Measurements from ENCODE around the gene MLLT10. TPM values are rescaled to one million over a fixed set of nuclear protein-coding genes. Genes with fewer than 3 reads are reported as not detected.
A peak's percentile ranks its signal among the peaks of the same experiment; 100 is the strongest.

MLLT10 gene
- total and polyA plus RNA-seq, 4 experiments from 2014 or later = 5.2 to 73.4 (median 36.5) TPM

DNA sequence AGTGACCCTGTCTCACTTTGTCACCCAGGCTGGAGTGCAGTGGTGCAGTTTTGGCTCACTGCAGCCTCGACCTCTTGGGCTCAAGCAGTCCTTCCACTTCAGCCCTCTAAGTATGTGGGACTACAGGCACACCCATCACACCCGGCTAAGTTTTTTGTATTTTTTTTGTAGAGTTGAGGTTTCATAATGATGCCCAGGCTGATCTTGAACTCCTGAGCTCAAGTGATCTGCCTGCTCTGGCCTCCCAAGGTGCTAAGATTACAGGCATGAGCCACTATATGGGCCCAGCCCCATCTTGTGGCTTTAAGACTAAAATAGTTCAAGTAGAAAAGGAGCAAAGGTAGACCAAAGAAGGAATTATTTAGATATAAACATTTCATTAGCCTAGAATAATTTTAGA lies 65.5 kb downstream of the MLLT10 start:
- no peaks in the 10 kb centered on the region for H3K4me1 ChIP-seq (ENCODE audit: insufficient read depth, low read length)
- intact Hi-C loops (cut with micrococcal nuclease) = no loop called here
- Mint-ChIP-seq H3K27ac (peak overlapping the region in 2 of 7 donors; percentile 24 to 38), H3K27me3 (no peaks in the 10 kb centered on the region), H3K4me3 (no peak overlapping the region), H3K36me3 (peaks cover 4 to 20% of the 10 kb centered on the region in 2 donors), H3K4me1 (peaks cover 7 to 24% (median 16%) of the 10 kb centered on the region in 4 donors), H3K9me3 (no peaks in the 10 kb centered on the region)
- no peak for DNase-seq
- H3K27ac ChIP-seq (ENCODE audit: low read depth, low read length) = no peak overlapping the region
- no peak overlapping the region for H3K4me3 ChIP-seq (ENCODE audit: low read length in 2 of 2)
- POLR2A ChIA-PET (ENCODE audit: partially characterized antibody) = no interaction called here
- no peaks in the 10 kb centered on the region for H3K27me3 ChIP-seq (ENCODE audit: insufficient read depth, low read length)
- H3K9me3 ChIP-seq (ENCODE audit: control insufficient read depth in 1 of 2, low read length in 2 of 2) = no peaks in the 10 kb centered on the region
- CTCF ChIA-PET (ENCODE audit: partially characterized antibody) = no interaction called here
- H3K36me3 ChIP-seq (ENCODE audit: insufficient read depth, low read length) = no peaks in the 10 kb centered on the region

DNA sequence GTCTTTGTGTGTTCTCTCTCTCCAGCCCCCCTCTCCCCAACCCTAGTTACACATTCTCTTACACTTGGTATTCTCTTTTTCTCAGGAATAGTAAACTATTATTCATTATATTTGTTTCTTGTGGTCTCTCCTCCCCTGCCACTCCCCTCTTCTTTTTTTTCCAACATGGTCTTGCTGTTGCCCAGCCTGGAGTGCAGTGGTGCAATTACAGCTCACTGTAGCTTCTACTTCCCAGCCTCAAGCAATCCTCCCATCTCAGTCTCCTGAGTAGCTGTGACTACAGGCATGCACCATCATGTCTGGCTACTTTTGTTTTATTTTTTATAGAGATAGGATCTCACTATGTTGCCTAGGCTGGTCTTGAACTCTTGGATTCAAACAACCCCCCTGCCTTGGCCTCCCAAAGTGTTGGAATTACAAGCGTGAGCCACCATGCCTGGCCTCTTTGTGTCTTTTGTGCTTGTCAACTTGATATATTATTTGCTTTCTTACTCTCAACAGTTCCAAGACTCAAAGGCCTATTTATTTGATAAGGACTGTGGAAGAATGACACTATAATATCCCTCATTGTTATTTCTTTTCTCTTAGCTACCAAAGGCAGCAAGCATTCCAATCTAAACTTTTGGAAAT lies 66.9 kb downstream of the MLLT10 start:
- CTCF ChIA-PET (ENCODE audit: partially characterized antibody) = interaction anchor here (0.7 kb wide), 1 partner anchor 105 kb away, joined by 3 read pairs; no protein-coding TSS in a partner anchor
- POLR2A ChIA-PET (ENCODE audit: partially characterized antibody) = no interaction called here
- H3K36me3 Mint-ChIP-seq = peaks cover 9 to 20% of the 10 kb centered on the region in 2 donors
- no peak overlapping the region for H3K4me3 ChIP-seq (ENCODE audit: low read length in 2 of 2)
- no peak for DNase-seq
- no peaks in the 10 kb centered on the region for H3K36me3 ChIP-seq (ENCODE audit: insufficient read depth, low read length)
- H3K9me3 ChIP-seq (ENCODE audit: control insufficient read depth in 1 of 2, low read length in 2 of 2) = no peaks in the 10 kb centered on the region
- H3K4me1 Mint-ChIP-seq = peaks cover 7 to 25% (median 18%) of the 10 kb centered on the region in 4 donors
- H3K4me1 ChIP-seq (ENCODE audit: insufficient read depth, low read length) = peaks cover 2% of the 10 kb centered on the region
- no peak overlapping the region for H3K27ac ChIP-seq (ENCODE audit: low read depth, low read length)
- peak overlapping the region in 2 of 7 donors; percentile 52 to 74 for H3K27ac Mint-ChIP-seq
- H3K27me3 ChIP-seq (ENCODE audit: insufficient read depth, low read length) = no peaks in the 10 kb centered on the region
- no peak overlapping the region for H3K4me3 Mint-ChIP-seq
- intact Hi-C loops (cut with micrococcal nuclease) = no loop called here
- H3K27me3 Mint-ChIP-seq = no peaks in the 10 kb centered on the region
- no peaks in the 10 kb centered on the region for H3K9me3 Mint-ChIP-seq

DNA sequence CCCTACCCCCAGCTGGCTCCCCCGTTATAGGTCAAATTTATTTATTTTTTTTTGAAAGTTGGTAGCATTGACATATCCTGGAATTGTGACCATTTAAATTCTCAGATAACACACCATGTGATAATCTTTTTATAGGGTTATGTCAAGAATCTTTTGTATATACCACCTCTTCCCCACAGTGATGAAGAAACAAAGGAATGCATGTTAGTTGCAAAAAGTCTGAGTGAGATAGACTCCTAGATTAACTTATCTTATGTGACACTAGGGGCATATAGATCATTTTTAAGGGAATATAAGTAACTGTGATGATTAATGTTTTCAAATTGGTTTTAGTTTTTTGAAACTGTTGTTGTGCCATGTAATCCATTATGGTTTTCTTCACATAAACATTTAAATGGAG lies 68.3 kb downstream of the MLLT10 start:
- H3K4me1 Mint-ChIP-seq = peaks cover 15 to 35% (median 28%) of the 10 kb centered on the region in 4 donors

DNA sequence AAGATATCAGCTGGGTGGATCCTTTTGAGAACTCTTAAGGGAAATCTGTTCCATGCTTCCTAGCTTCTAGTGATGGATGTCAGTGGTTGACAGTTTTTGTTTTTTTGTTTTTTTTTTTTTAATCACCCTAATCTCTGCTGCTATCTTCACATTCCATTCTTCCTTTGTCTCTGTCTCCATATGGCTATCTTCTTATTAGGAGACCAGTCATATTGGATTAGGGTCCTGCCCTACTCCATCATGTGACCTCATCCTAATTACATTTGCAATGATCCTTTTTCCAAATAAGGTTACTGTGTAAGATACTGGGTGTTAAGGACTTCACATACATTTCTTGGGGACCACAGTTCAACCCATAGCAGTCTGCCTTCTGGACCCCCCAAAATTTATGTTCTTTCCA lies 69.7 kb downstream of the MLLT10 start:
- Mint-ChIP-seq H3K27me3 (no peaks in the 10 kb centered on the region), H3K9me3 (peaks cover 0 to 9% (median 2%) of the 10 kb centered on the region in 8 donors), H3K36me3 (peaks cover 23 to 27% of the 10 kb centered on the region in 2 donors), H3K27ac (peak overlapping the region in 1 of 7 donors; percentile 22), H3K4me3 (no peak overlapping the region), H3K4me1 (peaks cover 10 to 29% (median 21%) of the 10 kb centered on the region in 4 donors)
- Histone ChIP-seq H3K27me3 (ENCODE audit: insufficient read depth, low read length) (no peaks in the 10 kb centered on the region), H3K36me3 (ENCODE audit: insufficient read depth, low read length) (no peaks in the 10 kb centered on the region), H3K4me3 (ENCODE audit: low read length in 2 of 2) (no peak overlapping the region), H3K9me3 (ENCODE audit: control insufficient read depth in 1 of 2, low read length in 2 of 2) (no peaks in the 10 kb centered on the region), H3K4me1 (ENCODE audit: insufficient read depth, low read length) (peaks cover 7% of the 10 kb centered on the region), H3K27ac (ENCODE audit: low read depth, low read length) (no peak overlapping the region)
- DNase-seq = no peak
- intact Hi-C loops (cut with micrococcal nuclease) = no loop called here
- POLR2A ChIA-PET (ENCODE audit: partially characterized antibody) = no interaction called here
- CTCF ChIA-PET (ENCODE audit: partially characterized antibody) = no interaction called here

More for the DNA sequence above, 68.3 kb downstream of the MLLT10 start:
- no peaks in the 10 kb centered on the region for H3K9me3 Mint-ChIP-seq
- H3K4me3 Mint-ChIP-seq = no peak overlapping the region
- POLR2A ChIA-PET (ENCODE audit: partially characterized antibody) = no interaction called here
- H3K36me3 ChIP-seq (ENCODE audit: insufficient read depth, low read length) = no peaks in the 10 kb centered on the region
- H3K27ac Mint-ChIP-seq = peak overlapping the region in 1 of 7 donors; percentile 59
- no peaks in the 10 kb centered on the region for H3K27me3 ChIP-seq (ENCODE audit: insufficient read depth, low read length)
- no peaks in the 10 kb centered on the region for H3K9me3 ChIP-seq (ENCODE audit: control insufficient read depth in 1 of 2, low read length in 2 of 2)
- no peak for DNase-seq
- peaks cover 7% of the 10 kb centered on the region for H3K4me1 ChIP-seq (ENCODE audit: insufficient read depth, low read length)
- intact Hi-C loops (cut with micrococcal nuclease) = no loop called here
- CTCF ChIA-PET (ENCODE audit: partially characterized antibody) = no interaction called here
- H3K27me3 Mint-ChIP-seq = no peaks in the 10 kb centered on the region
- H3K36me3 Mint-ChIP-seq = peaks cover 19 to 29% of the 10 kb centered on the region in 2 donors
- H3K4me3 ChIP-seq (ENCODE audit: low read length in 2 of 2) = no peak overlapping the region
- H3K27ac ChIP-seq (ENCODE audit: low read depth, low read length) = no peak overlapping the region

DNA sequence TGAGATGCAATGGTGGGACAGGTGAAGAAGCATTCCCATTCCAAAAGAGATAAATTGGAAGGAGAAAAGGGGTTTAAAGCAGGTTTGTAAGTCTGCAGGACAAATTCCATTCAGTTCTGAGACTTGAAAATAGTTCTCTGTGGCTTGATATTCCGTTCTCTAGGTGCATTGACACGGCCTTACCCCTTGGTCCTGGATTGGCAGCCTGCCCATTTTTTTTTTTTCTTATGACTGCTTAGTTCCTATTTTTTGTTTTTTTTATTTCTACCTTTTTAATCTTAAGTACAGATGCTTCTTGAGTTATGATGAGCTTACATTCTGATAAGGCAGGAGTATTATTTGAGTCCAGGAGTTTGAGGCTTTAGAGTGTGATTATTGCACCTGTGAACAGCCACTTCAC lies 70.6 kb downstream of the MLLT10 start:
- no peaks in the 10 kb centered on the region for H3K9me3 ChIP-seq (ENCODE audit: control insufficient read depth in 1 of 2, low read length in 2 of 2)
- H3K9me3 Mint-ChIP-seq = peaks cover 0 to 12% (median 4%) of the 10 kb centered on the region in 8 donors
- H3K27ac ChIP-seq (ENCODE audit: low read depth, low read length) = no peak overlapping the region
- CTCF ChIA-PET (ENCODE audit: partially characterized antibody) = no interaction called here
- no peak overlapping the region for H3K4me3 Mint-ChIP-seq
- peaks cover 32 to 36% of the 10 kb centered on the region in 2 donors for H3K36me3 Mint-ChIP-seq
- peak overlapping the region in 1 of 7 donors; percentile 14 for H3K27ac Mint-ChIP-seq
- no peaks in the 10 kb centered on the region for H3K27me3 Mint-ChIP-seq
- H3K4me1 Mint-ChIP-seq = peaks cover 8 to 32% (median 28%) of the 10 kb centered on the region in 4 donors
- DNase-seq = no peak
- H3K4me3 ChIP-seq (ENCODE audit: low read length in 2 of 2) = no peak overlapping the region
- POLR2A ChIA-PET (ENCODE audit: partially characterized antibody) = no interaction called here
- no peaks in the 10 kb centered on the region for H3K27me3 ChIP-seq (ENCODE audit: insufficient read depth, low read length)
- peaks cover 7% of the 10 kb centered on the region for H3K4me1 ChIP-seq (ENCODE audit: insufficient read depth, low read length)
- no peaks in the 10 kb centered on the region for H3K36me3 ChIP-seq (ENCODE audit: insufficient read depth, low read length)
- intact Hi-C loops (cut with micrococcal nuclease) = no loop called here

DNA sequence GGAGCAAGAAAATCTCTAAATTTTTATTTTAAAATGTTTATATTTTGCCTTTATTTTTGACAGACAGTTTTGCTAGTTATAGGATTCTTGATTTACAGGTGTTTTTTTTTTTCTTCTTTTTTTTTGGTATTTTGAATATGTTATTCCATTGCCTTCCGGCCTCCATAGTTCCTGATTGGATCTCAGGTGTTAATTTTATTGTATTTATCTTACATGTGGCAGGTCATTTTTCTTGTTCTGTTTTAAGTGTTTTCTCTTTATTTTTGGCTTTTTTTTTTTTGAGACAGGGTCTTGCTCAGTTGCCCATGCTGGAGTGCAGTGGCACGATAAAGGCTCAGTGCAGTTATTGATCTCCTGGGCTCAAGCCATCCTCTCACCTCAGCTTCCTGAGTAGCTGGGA lies 73.9 kb downstream of the MLLT10 start:
- no peak overlapping the region for H3K27ac Mint-ChIP-seq
- DNase-seq = no peak
- H3K27me3 ChIP-seq (ENCODE audit: insufficient read depth, low read length) = no peaks in the 10 kb centered on the region
- no peak overlapping the region for H3K4me3 ChIP-seq (ENCODE audit: low read length in 2 of 2)
- no peaks in the 10 kb centered on the region for H3K36me3 ChIP-seq (ENCODE audit: insufficient read depth, low read length)
- POLR2A ChIA-PET (ENCODE audit: partially characterized antibody) = interaction anchor here (0.8 kb wide), 1 partner anchor 81 kb away, joined by 3 read pairs; no protein-coding TSS in a partner anchor
- H3K36me3 Mint-ChIP-seq = peaks cover 37 to 56% of the 10 kb centered on the region in 2 donors
- peaks cover 20 to 45% (median 42%) of the 10 kb centered on the region in 4 donors for H3K4me1 Mint-ChIP-seq
- CTCF ChIA-PET (ENCODE audit: partially characterized antibody) = no interaction called here
- H3K27me3 Mint-ChIP-seq = no peaks in the 10 kb centered on the region
- peaks cover 15% of the 10 kb centered on the region for H3K4me1 ChIP-seq (ENCODE audit: insufficient read depth, low read length)
- H3K27ac ChIP-seq (ENCODE audit: low read depth, low read length) = no peak overlapping the region
- H3K9me3 Mint-ChIP-seq = peaks cover 0 to 12% (median 4%) of the 10 kb centered on the region in 8 donors
- intact Hi-C loops (cut with micrococcal nuclease) = no loop called here
- no peak overlapping the region for H3K4me3 Mint-ChIP-seq
- H3K9me3 ChIP-seq (ENCODE audit: control insufficient read depth in 1 of 2, low read length in 2 of 2) = no peaks in the 10 kb centered on the region

DNA sequence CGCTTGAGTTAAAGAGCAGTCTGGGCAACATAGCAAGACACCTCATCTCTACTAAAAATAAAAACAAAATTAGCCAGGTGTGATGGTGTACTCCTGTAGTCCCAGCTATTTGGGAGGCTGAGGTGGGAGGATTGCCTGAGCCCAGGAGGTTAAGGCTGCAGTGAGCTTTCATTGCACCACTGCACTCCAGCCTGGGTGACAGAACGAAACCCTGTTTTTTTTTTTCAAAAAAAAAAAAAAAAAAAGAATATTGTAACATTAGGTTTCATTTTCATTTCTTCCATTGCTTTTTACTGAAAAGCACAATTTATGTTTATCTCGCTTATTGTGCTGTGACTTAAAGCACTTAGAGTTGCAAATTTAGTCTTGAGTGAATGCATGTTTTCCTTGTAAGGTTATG lies 80.0 kb downstream of the MLLT10 start:
- peaks cover 25% of the 10 kb centered on the region for H3K4me1 ChIP-seq (ENCODE audit: insufficient read depth, low read length)
- no peak overlapping the region for H3K4me3 ChIP-seq (ENCODE audit: low read length in 2 of 2)
- H3K27ac ChIP-seq (ENCODE audit: low read depth, low read length) = no peak overlapping the region
- POLR2A ChIA-PET (ENCODE audit: partially characterized antibody) = no interaction called here
- no peak for DNase-seq
- no peaks in the 10 kb centered on the region for H3K9me3 ChIP-seq (ENCODE audit: control insufficient read depth in 1 of 2, low read length in 2 of 2)
- peak overlapping the region; percentile 49 to 86 (median 58) for H3K27ac Mint-ChIP-seq
- intact Hi-C loops (cut with micrococcal nuclease) = no loop called here
- peaks cover 22 to 42% (median 36%) of the 10 kb centered on the region in 4 donors for H3K4me1 Mint-ChIP-seq
- peaks cover 35 to 41% of the 10 kb centered on the region in 2 donors for H3K36me3 Mint-ChIP-seq
- H3K27me3 Mint-ChIP-seq = no peaks in the 10 kb centered on the region
- H3K4me3 Mint-ChIP-seq = peak overlapping the region in 6 of 8 donors; percentile 1 to 65 (median 36)
- no peaks in the 10 kb centered on the region for H3K27me3 ChIP-seq (ENCODE audit: insufficient read depth, low read length)
- H3K36me3 ChIP-seq (ENCODE audit: insufficient read depth, low read length) = no peaks in the 10 kb centered on the region
- CTCF ChIA-PET (ENCODE audit: partially characterized antibody) = no interaction called here
- H3K9me3 Mint-ChIP-seq = peaks cover 0 to 5% (median under 1%) of the 10 kb centered on the region in 8 donors
